ENCODE results near the gene QRSL1.

DNA sequence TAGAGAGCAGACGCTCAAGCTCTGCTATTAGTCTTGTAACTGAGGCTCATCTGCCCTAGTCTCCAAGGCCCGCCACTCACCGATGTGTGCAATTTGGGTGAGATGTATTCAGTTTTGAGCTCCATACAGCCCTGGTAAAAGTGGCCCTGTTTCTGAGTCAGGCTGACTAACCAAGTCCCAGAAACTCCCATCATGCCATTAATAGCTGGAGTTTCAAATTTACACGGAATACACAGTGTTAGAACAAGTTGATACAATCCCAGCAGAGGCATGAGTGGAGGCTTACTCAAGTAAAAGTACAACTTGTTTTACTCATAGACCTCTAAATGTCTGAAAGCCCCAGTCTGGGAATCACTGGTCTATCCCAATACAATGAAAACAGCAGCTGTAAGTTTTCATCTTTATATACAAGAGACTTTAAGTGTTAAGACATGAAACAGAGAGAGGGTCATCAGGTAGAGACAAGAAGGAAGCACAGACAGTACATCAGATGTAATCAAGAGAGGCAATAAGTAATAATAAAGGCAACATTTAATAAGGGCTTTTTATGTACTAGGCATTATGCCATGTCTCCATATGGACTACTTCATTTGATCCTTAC, 42.5 kb upstream of the QRSL1 start:
- no peak for TF ChIP-seq POLR2A (conservative IDR thresholded peaks at IDR 0.05)
- TF ChIP-seq, protein P1, sequence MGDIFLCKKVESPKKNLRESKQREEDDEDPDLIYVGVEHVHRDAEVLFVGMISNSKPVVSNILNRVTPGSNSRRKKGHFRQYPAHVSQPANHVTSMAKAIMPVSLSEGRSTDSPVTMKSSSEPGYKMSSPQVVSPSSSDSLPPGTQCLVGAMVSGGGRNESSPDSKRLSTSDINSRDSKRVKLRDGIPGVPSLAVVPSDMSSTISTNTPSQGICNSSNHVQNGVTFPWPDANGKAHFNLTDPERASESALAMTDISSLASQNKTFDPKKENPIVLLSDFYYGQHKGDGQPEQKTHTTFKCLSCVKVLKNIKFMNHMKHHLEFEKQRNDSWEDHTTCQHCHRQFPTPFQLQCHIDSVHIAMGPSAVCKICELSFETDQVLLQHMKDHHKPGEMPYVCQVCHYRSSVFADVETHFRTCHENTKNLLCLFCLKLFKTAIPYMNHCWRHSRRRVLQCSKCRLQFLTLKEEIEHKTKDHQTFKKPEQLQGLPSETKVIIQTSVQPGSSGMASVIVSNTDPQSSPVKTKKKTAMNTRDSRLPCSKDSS (IDR thresholded peaks at IDR 0.05; ENCODE audit: low read depth, partially characterized antibody): no peak
- TF ChIP-seq, protein P2, sequence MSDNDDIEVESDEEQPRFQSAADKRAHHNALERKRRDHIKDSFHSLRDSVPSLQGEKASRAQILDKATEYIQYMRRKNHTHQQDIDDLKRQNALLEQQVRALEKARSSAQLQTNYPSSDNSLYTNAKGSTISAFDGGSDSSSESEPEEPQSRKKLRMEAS (CRISPR knock-in tag; IDR thresholded peaks at IDR 0.05): no peak
- TF ChIP-seq, protein P3, sequence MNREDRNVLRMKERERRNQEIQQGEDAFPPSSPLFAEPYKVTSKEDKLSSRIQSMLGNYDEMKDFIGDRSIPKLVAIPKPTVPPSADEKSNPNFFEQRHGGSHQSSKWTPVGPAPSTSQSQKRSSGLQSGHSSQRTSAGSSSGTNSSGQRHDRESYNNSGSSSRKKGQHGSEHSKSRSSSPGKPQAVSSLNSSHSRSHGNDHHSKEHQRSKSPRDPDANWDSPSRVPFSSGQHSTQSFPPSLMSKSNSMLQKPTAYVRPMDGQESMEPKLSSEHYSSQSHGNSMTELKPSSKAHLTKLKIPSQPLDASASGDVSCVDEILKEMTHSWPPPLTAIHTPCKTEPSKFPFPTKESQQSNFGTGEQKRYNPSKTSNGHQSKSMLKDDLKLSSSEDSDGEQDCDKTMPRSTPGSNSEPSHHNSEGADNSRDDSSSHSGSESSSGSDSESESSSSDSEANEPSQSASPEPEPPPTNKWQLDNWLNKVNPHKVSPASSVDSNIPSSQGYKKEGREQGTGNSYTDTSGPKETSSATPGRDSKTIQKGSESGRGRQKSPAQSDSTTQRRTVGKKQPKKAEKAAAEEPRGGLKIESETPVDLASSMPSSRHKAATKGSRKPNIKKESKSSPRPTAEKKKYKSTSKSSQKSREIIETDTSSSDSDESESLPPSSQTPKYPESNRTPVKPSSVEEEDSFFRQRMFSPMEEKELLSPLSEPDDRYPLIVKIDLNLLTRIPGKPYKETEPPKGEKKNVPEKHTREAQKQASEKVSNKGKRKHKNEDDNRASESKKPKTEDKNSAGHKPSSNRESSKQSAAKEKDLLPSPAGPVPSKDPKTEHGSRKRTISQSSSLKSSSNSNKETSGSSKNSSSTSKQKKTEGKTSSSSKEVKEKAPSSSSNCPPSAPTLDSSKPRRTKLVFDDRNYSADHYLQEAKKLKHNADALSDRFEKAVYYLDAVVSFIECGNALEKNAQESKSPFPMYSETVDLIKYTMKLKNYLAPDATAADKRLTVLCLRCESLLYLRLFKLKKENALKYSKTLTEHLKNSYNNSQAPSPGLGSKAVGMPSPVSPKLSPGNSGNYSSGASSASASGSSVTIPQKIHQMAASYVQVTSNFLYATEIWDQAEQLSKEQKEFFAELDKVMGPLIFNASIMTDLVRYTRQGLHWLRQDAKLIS (CRISPR knock-in tag; IDR thresholded peaks at IDR 0.05): no peak
- no peak for TF ChIP-seq LARP7 (IDR thresholded peaks at IDR 0.05)
- no peak for TF ChIP-seq ZNF140 (CRISPR knock-in tag; IDR thresholded peaks at IDR 0.05)
- TF ChIP-seq, protein P4, sequence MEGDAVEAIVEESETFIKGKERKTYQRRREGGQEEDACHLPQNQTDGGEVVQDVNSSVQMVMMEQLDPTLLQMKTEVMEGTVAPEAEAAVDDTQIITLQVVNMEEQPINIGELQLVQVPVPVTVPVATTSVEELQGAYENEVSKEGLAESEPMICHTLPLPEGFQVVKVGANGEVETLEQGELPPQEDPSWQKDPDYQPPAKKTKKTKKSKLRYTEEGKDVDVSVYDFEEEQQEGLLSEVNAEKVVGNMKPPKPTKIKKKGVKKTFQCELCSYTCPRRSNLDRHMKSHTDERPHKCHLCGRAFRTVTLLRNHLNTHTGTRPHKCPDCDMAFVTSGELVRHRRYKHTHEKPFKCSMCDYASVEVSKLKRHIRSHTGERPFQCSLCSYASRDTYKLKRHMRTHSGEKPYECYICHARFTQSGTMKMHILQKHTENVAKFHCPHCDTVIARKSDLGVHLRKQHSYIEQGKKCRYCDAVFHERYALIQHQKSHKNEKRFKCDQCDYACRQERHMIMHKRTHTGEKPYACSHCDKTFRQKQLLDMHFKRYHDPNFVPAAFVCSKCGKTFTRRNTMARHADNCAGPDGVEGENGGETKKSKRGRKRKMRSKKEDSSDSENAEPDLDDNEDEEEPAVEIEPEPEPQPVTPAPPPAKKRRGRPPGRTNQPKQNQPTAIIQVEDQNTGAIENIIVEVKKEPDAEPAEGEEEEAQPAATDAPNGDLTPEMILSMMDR (IDR thresholded peaks at IDR 0.05 in 2 of 3, conservative IDR thresholded peaks at IDR 0.05 in 1 of 3; ENCODE audit: insufficient read depth in 2 of 3, low read depth in 1 of 3, low read length in 3 of 3): no peak
- no peak for TF ChIP-seq ZNF354B (CRISPR knock-in tag; IDR thresholded peaks at IDR 0.05)
- TF ChIP-seq HDAC6 (IDR thresholded peaks at IDR 0.05; ENCODE audit: low read depth, low read length): no peak
- no peak for TF ChIP-seq NR4A1 (CRISPR knock-in tag; IDR thresholded peaks at IDR 0.05)
- TF ChIP-seq NR4A1 (tag; IDR thresholded peaks at IDR 0.05): no peak
- TF ChIP-seq EZH2 (IDR thresholded peaks at IDR 0.05; ENCODE audit: borderline replicate concordance, low read depth, low read length): no peak
- no peak for TF ChIP-seq NR1H2 (CRISPR knock-in tag; IDR thresholded peaks at IDR 0.05)

Measured in K562 (cell line).